Sciatic nerve (tissue), 2 donors: ENCODE measurements around the gene APBA2. TPM values are rescaled to one million over a fixed set of nuclear protein-coding genes. Genes with fewer than 3 reads are reported as not detected.

ENCODE experiments used
- ATAC-seq: fragments of 200-7000 bp; cut with Tn5 transposase; one replicate; pipeline ENCODE4 v1.9.1; 2020; ENCODE audit warnings: mild to moderate bottlenecking, moderate library complexity
- DNase-seq: peaks from one replicate; pipeline ENCODE4 v3.0.0-alpha.2; 2020; ENCODE audit warnings: low spot score
- intact Hi-C: fragments of 100-400 bp; cut with DNase I; formaldehyde crosslinking; loops from one replicate; pipeline ENCODE4 v1.14.2; 2022
- total RNA-seq: library from RNA; stranded (reverse); fragmentation: NEBNext Ultra II Directional; extraction: Animal tissue kit (Norgen Biotek cat#: 25700); gene quantifications from one replicate; pipeline ENCODE4 v1.2.1, GENCODE V29; 2021
- donor health status: DM: no; HTN: no; CAD: no.
- donor health status: DM: no; HTN: no; CAD: no.

Gene APBA2
- total RNA-seq, 1 donor from 2014 or later, result 3.5 TPM

DNA sequence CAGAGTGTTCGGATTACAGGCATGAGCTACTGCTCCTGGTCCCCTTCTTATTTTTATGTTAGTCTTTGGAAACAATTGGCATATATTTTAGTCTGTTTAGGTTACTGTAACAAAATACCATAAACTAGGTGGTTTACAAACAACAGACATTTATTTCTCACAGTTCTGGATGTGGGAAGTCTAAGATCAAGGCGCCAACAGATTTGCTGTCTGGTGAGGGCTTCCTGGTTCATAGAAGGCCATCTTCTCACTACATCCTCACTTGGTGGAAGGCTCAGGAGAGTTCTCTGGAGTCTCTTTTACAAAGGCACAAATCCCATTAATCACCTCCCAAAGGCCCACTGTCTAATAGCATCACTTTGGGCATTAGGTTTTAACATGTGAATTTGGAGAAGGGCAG lies 101.0 kb downstream of the APBA2 start:
- no peak for ATAC-seq
- no peak for DNase-seq
- intact Hi-C loops, result no loop called here

DNA sequence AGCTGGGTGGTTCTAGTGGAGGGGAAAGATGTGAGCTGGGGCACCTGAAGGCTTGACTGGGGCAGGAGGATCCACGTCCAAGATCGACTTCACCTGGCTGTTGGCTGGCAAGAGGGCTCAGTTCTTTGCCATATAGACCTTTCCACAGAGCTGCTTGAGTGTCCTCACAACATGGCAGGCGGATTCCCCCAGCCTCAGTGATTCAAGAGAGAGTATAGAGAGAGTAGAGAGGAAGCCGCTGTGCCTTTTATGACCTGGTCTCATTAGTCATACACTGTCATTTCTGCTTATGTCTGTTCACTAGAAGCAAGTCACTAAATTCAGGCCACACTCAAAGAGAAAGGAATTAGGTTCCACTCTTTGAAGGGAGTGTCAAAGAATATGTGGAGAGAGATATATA lies 101.6 kb downstream of the APBA2 start:
- no peak for DNase-seq
- ATAC-seq, result no peak
- intact Hi-C loops, result no loop called here

DNA sequence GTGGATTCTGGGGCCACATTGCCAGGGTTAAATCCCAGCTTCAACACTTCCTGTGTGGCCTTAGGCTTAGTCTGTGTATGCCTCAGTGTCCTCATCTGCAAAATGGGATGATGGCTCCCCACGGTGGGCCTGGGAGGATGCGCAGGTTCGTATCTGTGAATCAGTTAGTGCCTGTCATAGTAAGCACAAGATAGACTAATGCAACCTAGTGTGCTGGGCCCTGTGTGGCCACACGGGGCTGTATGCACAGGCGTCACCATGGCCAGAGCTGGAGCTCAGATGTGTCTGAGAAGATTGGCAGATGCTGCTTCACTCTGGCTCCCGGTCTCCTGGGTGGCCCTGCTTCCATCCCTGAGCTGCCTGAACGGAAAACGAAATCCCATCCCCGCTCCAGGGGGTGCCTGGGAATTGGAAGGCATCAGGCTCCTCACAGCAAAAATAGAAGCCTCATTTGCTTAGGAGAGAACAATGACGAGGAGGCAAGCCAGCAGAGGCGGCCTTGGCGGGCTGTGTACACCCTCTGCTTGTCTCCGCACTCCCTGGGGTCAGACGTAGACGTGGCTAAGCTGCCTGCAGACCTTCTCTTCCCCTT lies 103.6 kb downstream of the APBA2 start:
- no peak for ATAC-seq
- no peak for DNase-seq
- intact Hi-C loops, result no loop called here

- DNase-seq (no peak), ATAC-seq (no peak)
- intact Hi-C loops, result no loop called here
These were observed 104.1 kb downstream of the APBA2 start for GRCh38 chr15:28989896-28990295.

DNA sequence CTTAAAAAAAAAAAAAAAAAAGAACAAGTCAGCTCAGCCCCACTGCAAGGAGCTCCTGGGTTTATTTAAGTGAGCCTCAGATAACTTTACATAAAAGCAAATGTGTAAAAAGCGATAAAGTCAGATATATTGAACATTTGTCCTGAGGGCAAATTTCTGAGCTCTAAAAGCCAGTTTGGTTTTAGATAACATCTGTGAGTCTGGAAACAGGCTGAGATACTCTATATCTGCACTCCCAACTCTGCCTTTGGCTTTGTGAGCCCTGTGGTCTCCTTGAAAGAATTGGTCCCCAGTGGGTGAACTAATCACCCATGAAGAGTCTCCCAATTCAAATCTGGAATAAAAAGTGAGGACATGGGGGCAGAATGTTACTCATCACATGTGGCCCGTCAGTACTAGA lies 104.6 kb downstream of the APBA2 start:
- intact Hi-C loops, result no loop called here
- ATAC-seq (no peak), DNase-seq (no peak)

DNA sequence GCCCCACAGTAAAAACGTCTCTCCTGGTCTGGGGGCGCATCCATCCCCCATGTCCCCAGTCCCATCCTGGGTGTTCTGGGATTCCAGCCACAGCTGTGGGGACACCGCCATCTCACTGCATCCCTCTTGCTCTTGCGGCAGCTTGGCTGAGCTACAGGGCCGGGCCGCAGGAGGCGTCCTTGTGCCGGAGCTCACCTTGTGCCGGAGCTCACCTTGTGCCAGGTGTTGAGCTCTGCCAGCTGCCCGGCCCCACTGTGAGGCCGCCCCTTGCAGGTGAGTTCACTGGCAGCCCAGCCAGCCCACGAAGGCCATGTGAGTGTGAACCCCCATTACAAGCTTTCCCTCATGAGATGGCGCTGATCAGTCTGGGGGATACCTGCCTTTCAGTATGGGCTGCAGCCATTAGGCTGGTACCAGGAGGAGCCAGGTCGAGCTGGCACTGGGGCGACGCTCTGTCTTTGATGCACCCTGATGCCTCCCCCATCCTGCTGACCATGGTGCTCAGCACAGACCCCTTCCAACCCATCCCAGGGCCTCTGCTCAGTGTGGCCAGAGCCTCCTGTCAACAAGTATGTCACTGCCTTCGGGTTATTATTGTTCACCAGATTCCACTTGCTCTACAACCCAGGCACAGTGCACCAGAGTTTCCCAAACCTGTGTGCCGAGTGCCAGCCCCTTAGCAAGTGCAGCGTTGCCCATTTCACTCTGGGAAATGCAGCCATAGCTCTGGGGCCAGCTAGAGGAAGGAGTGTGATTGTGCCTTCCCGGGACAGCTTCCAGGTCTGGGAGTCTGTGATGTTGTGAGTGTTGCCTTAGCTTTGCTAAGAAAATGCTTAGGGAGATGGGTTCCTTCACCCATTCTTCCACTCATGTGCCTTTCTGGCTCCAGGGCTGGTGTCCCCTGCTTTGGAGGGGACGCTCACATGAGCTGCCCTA lies 105.7 kb downstream of the APBA2 start:
- no peak for ATAC-seq
- no peak for DNase-seq
- intact Hi-C loops, result no loop called here

- intact Hi-C loops, result no loop called here
- ATAC-seq, result no peak
- no peak for DNase-seq
These were observed 106.6 kb downstream of the APBA2 start for GRCh38 chr15:28992336-28992864.

- DNase-seq (no peak), ATAC-seq (peak; percentile 46)
- intact Hi-C loops, result no loop called here
These were observed 107.4 kb downstream of the APBA2 start for GRCh38 chr15:28993051-28993719.

DNA sequence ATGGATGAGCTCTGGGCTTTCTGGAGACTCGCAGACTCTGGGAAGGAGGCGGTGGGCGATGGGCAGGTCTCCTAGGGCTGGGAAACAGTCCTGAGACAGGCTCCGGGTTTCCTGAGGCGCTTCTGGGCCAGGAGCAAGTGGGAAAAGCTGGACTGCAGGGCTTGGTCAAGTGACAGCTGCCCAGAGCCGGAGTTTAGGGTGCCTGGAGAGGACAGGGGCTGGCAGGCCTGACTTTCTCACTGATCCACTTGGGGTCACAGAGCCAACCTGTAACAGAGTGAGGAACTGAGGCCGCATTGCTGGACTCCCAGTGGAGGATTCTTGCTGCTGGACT lies 107.9 kb downstream of the APBA2 start:
- intact Hi-C loops, result no loop called here
- DNase-seq, result no peak
- no peak for ATAC-seq

- DNase-seq (no peak), ATAC-seq (no peak)
- intact Hi-C loops, result no loop called here
These were observed 108.5 kb downstream of the APBA2 start for GRCh38 chr15:28994142-28994830.

GRCh38 chr15:28994831-28995596 lies 109.2 kb downstream of the APBA2 start:
- DNase-seq, result no peak
- intact Hi-C loops, result no loop called here
- ATAC-seq, result no peak

DNA sequence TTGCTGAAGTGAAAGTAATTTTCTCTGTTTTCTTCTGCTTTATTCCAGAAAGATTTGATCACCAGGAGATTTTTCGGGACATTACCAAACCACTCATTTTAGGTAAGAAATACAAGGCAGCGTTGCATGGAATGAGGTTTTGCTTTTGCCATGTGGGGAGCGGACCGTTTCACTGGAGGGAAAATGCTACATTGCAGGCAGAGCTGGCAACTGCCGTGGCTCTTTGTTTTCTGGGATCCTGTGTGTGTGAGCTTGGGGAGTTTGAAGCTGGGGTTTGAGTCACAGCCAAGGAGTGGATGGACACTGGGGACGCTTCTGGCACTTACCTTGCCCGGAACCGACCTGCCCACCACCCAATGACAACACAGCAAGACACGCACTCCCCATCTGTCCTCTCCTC lies 109.9 kb downstream of the APBA2 start:
- no peak for ATAC-seq
- no peak for DNase-seq
- intact Hi-C loops, result no loop called here

DNA sequence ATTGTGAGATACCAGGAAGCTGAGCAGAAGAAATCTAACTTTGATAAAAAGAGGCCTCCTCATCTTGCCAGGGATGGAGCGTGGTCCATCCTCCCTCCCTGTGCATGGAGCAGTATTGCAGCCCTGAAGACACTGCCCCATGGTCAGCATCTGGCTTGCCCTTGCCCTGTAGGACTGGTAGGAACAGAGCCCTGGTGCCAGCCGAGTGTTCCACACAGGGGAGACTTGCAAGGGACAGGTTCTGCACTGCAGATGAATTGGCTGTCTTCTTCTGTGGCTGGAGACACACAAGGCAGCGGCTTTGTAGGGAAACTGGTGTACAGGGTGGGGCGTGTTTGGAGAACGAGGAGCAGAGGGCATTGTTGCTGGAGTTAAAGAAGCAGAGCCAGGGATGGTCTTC lies 110.5 kb downstream of the APBA2 start:
- no peak for ATAC-seq
- intact Hi-C loops, result no loop called here
- no peak for DNase-seq

GRCh38 chr15:28996953-28997352 lies 111.2 kb downstream of the APBA2 start:
- DNase-seq, result no peak
- intact Hi-C loops, result no loop called here
- ATAC-seq, result no peak

- ATAC-seq, result no peak
- intact Hi-C loops, result no loop called here
These were observed 112.0 kb downstream of the APBA2 start for GRCh38 chr15:28997791-28998190.

DNA sequence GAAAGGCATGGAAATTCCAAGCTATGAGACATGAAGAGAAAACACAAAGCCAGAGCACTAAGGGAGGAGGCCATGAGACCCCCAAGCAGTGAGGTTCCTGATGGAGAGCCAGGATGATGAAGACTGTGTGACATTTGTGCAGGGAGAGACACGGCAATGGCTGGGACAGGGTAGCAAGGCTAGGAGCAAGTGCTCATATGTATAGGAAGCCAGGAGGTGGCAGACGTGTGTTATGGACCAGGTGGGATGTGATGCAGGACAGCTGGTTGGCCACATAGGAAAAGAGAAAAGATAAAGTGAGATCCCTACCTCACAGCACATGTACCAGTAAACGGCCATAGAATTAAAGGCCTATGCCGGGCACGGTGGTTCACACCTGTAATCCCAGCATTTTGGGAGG lies 112.7 kb downstream of the APBA2 start:
- ATAC-seq, result no peak
- no peak for DNase-seq
- intact Hi-C loops, result no loop called here

More at GRCh38 chr15:28997791-28998190, 112.0 kb downstream of the APBA2 start:
- no peak for DNase-seq

DNA sequence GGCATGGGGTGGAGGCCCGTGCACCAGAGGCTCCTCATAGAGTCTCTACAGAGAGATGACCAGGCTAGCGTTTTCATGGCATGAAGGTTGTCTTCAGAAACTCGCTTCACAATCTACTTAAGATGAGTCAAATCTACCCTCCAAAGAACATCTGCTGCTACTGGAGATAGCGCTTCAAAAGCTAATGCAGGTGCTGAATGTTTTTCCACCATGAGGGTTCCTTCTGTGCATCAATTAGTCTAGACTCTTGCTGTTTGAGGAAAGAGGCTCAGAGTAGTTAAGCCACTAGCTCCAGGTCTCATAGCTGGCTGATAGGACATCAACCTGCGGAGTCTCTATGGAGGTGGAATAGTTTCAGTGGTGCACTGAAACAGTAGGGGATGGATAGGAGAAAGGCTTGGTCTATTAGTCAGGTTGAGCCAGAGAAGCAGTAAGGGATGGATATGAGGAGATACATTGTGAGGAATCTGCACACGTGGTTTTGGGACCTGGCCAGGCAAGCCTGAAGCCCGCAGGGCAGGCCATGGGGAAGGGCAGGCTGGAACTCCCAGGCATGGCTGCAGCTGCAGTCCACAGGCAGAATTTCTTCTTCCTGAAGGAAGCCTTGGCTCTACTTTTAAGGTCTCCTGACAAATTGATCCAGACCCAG lies 117.5 kb downstream of the APBA2 start:
- DNase-seq, result no peak
- intact Hi-C loops, result no loop called here
- ATAC-seq, result no peak

GRCh38 chr15:29003840-29004233 lies 118.1 kb downstream of the APBA2 start:
- no peak for ATAC-seq
- intact Hi-C loops, result no loop called here
- DNase-seq, result no peak
